Neuronal stem cell (in vitro differentiated cells): ENCODE results near the gene DOCK4.
"Not testable (repeated sequence)": the region's sequence is repeated elsewhere in the genome, so short reads cannot be mapped to it uniquely, and the experiment has no call there.

Experiments
- DNase-seq: peaks from one replicate; pipeline ENCODE4 v3.0.0-alpha.2; 2013; ENCODE audit warnings: low spot score
- H2AFZ ChIP-seq: one replicate; pipeline ENCODE4 v1.6.1; 2013; ENCODE audit warnings: mild to moderate bottlenecking, low read length, inconsistent platforms
- H2AK5ac ChIP-seq: 2 replicates; pipeline ENCODE4 v1.6.1; 2013; ENCODE audit warnings: low read depth, mild to moderate bottlenecking, inconsistent platforms, low read length, moderate library complexity, mixed read lengths
- H2BK120ac ChIP-seq: 2 replicates; pipeline ENCODE4 v1.6.1; 2013; ENCODE audit warnings: low read depth, mild to moderate bottlenecking, inconsistent platforms, low read length, moderate library complexity, mixed read lengths
- H2BK12ac ChIP-seq: one replicate; pipeline ENCODE4 v1.6.1; 2013; ENCODE audit warnings: low read length, inconsistent platforms
- H2BK15ac ChIP-seq: 2 replicates; pipeline ENCODE4 v1.6.1; 2013; ENCODE audit warnings: mild to moderate bottlenecking, low read length, inconsistent platforms, mixed read lengths
- H2BK5ac ChIP-seq: one replicate; pipeline ENCODE4 v1.6.1; 2013; ENCODE audit warnings: inconsistent platforms, mild to moderate bottlenecking, low read length, moderate library complexity
- H3K14ac ChIP-seq: one replicate; pipeline ENCODE4 v1.6.1; 2013; ENCODE audit warnings: low read length, inconsistent platforms
- H3K18ac ChIP-seq: 2 replicates; pipeline ENCODE4 v1.6.1; 2013; ENCODE audit warnings: low read length, inconsistent platforms
- H3K23ac ChIP-seq: 2 replicates; pipeline ENCODE4 v1.6.1; 2013; ENCODE audit warnings: low read depth, mild to moderate bottlenecking, mixed read lengths, low read length, inconsistent platforms; ENCODE audit not compliant: poor library complexity
- H3K27ac ChIP-seq: replicated peaks from 3 replicates; pipeline ENCODE4 v1.5.1; 2013; ENCODE audit warnings: low read length, inconsistent platforms
- H3K27me3 ChIP-seq, 3 experiments: 2 replicates each; pipeline ENCODE4 v1.6.1; 2013; ENCODE audit warnings: low read length in 3 of 3, mild to moderate bottlenecking in 2 of 3, inconsistent platforms in 1 of 3, low read depth in 1 of 3, mixed read lengths in 1 of 3, moderate library complexity in 1 of 3; ENCODE audit not compliant: control insufficient read depth in 3 of 3, insufficient read depth in 3 of 3
- H3K36me3 ChIP-seq, 2 donors: replicated peaks in 1 of 2; 2 replicates each; pipeline ENCODE4 v1.6.1; 2013; ENCODE audit warnings: low read length in 2 of 2; ENCODE audit not compliant: control insufficient read depth in 2 of 2, insufficient read depth in 2 of 2
- H3K4ac ChIP-seq: 2 replicates; pipeline ENCODE4 v1.6.1; 2013; ENCODE audit warnings: inconsistent platforms, mild to moderate bottlenecking, low read length, moderate library complexity
- H3K4me1 ChIP-seq, 2 donors: 1 replicate in 1 of 2; 2 replicates in 1 of 2; pipeline ENCODE4 v1.6.1; 2013; ENCODE audit warnings: low read length in 2 of 2, low read depth in 1 of 2; ENCODE audit not compliant: control insufficient read depth in 2 of 2, insufficient read depth in 1 of 2
- H3K4me2 ChIP-seq: one replicate; pipeline ENCODE4 v1.6.1; 2013; ENCODE audit warnings: mild to moderate bottlenecking, low read length, inconsistent platforms; ENCODE audit not compliant: insufficient read depth, poor library complexity, severe bottlenecking
- H3K4me3 ChIP-seq, 2 donors: 2 replicates each; pipeline ENCODE4 v1.5.1; 2013; ENCODE audit warnings: low read length in 2 of 2, mild to moderate bottlenecking in 2 of 2, inconsistent platforms in 1 of 2, moderate library complexity in 1 of 2
- H3K79me1 ChIP-seq: one replicate; pipeline ENCODE4 v1.6.1; 2013; ENCODE audit warnings: low read depth, mild to moderate bottlenecking, inconsistent platforms, low read length, moderate library complexity
- H3K9ac ChIP-seq: one replicate; pipeline ENCODE4 v1.6.1; 2013; ENCODE audit warnings: mild to moderate bottlenecking, low read depth, low read length, inconsistent platforms; ENCODE audit not compliant: poor library complexity
- H3K9me3 ChIP-seq, 2 donors: replicated peaks in 1 of 2; 2 replicates each; pipeline versions ENCODE3 to v1.6.1; 2013; ENCODE audit warnings: low read length in 2 of 2, mild to moderate bottlenecking in 2 of 2, inconsistent platforms in 1 of 2, low read depth in 1 of 2, mixed read lengths in 1 of 2, moderate library complexity in 1 of 2; ENCODE audit not compliant: control insufficient read depth in 2 of 2, insufficient read depth in 1 of 2
- H4K8ac ChIP-seq: one replicate; pipeline ENCODE4 v1.6.1; 2013; ENCODE audit warnings: low read depth, mild to moderate bottlenecking, inconsistent platforms, low read length, moderate library complexity
- H4K91ac ChIP-seq: one replicate; pipeline ENCODE4 v1.6.1; 2013; ENCODE audit warnings: low read length, low read depth, mild to moderate bottlenecking, inconsistent platforms; ENCODE audit not compliant: poor library complexity
- WGBS, 2 donors: extraction: QIAGEN DNeasy Blood & Tissue Kit; methylation state at CpG; one replicate each; pipeline ENCODE4 v1.1.7; 2013; ENCODE audit warnings: missing lambda C conversion rate in 2 of 2, mixed read lengths in 1 of 2; ENCODE audit not compliant: insufficient read length in 2 of 2, insufficient replicate concordance in 1 of 2; ENCODE audit errors: extremely low coverage in 2 of 2; 5-methylcytosine and 5-hydroxymethylcytosine counted together

The DOCK4 gene

GRCh38 chr7:111914291-111914690, 291.9 kb downstream of the DOCK4 start:
- H4K91ac ChIP-seq: no peak overlapping the region
- peaks cover 0 to 17% of the 10 kb centered on the region in 2 donors for H3K4me1 ChIP-seq
- no peak overlapping the region for H2AFZ ChIP-seq
- no peaks in the 10 kb centered on the region for H3K79me1 ChIP-seq
- H2BK5ac ChIP-seq: no peak overlapping the region
- no peak overlapping the region for H3K27ac ChIP-seq
- H3K9me3 ChIP-seq: no peaks in the 10 kb centered on the region
- no peak for DNase-seq
- H3K4ac ChIP-seq: no peak overlapping the region
- H3K14ac ChIP-seq: no peak overlapping the region
- H3K9ac ChIP-seq: no peak overlapping the region
- H3K23ac ChIP-seq: no peak overlapping the region
- H2AK5ac ChIP-seq: no peak overlapping the region
- H3K27me3 ChIP-seq: no peaks in the 10 kb centered on the region
- no peak overlapping the region for H3K4me2 ChIP-seq
- no peak overlapping the region for H2BK120ac ChIP-seq
- peak overlapping the region; percentile 6 for H4K8ac ChIP-seq
- WGBS, 2 donors: no CpG with 5 or more reads among the region's 3 CpGs
- H3K18ac ChIP-seq: no peak overlapping the region
- no peak overlapping the region for H2BK15ac ChIP-seq
- H2BK12ac ChIP-seq: no peak overlapping the region
- H3K4me3 ChIP-seq: no peak overlapping the region
- peaks cover 0 to 7% of the 10 kb centered on the region in 2 donors for H3K36me3 ChIP-seq

DNA sequence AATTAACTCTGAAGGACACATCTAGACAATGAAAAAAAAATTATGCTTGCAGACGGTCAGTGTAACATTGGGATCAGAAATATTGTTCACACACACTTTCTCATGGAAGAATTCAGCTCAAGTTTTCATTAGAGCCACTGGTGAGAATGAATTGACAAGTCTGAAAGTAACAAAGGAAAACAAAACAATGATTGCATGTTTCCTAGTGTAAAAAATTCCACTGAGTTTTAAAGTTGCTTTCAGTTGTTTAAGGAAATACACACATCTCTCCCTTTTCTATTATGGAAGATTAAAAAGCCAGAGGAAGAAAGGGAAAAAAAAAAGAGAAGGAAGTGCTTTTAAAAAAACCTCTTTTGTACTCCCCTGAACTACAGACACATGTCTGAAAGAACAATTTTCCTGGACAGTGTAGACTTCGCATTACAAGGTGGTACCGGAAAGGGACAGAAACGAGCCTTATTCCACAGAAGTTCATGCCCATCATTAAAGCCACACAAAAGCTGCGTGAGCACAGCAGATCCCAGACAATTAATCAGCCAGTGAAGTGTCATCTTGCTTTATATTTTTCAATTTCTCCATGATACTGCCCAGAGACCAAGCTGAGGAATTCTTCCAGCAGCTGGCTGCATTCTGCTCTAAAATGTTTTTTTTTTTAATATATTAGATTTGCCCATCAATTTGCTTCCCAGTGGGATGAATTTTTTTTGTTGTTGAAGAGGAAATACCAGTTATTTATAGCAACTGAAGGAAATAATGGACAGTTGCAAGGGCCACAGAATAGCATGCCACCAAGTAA, 294.8 kb downstream of the DOCK4 start:
- H4K8ac ChIP-seq: no peak overlapping the region
- H3K4me2 ChIP-seq: no peak overlapping the region
- H2AK5ac ChIP-seq: no peak overlapping the region
- no peak overlapping the region for H3K18ac ChIP-seq
- H3K9ac ChIP-seq: no peak overlapping the region
- peaks cover 0 to 17% of the 10 kb centered on the region in 2 donors for H3K4me1 ChIP-seq
- H3K4ac ChIP-seq: no peak overlapping the region
- H3K36me3 ChIP-seq: peaks cover 0 to 7% of the 10 kb centered on the region in 2 donors
- no CpG with 5 or more reads among the region's 5 CpGs for WGBS, 2 donors
- no peaks in the 10 kb centered on the region for H3K9me3 ChIP-seq
- H2BK5ac ChIP-seq: no peak overlapping the region
- H3K79me1 ChIP-seq: no peaks in the 10 kb centered on the region
- no peak overlapping the region for H2BK12ac ChIP-seq
- H2BK15ac ChIP-seq: no peak overlapping the region
- H3K14ac ChIP-seq: no peak overlapping the region
- no peak overlapping the region for H3K4me3 ChIP-seq
- no peak overlapping the region for H4K91ac ChIP-seq
- DNase-seq: no peak
- no peak overlapping the region for H3K23ac ChIP-seq
- H2AFZ ChIP-seq: no peak overlapping the region
- no peak overlapping the region for H3K27ac ChIP-seq
- H2BK120ac ChIP-seq: no peak overlapping the region
- no peaks in the 10 kb centered on the region for H3K27me3 ChIP-seq

GRCh38 chr7:111910656-111911055, 295.5 kb downstream of the DOCK4 start:
- WGBS, 2 donors: no CpG with 5 or more reads among the region's 5 CpGs
- no peak overlapping the region for H2AK5ac ChIP-seq

GRCh38 chr7:111908673-111909072, 297.5 kb downstream of the DOCK4 start:
- not testable (repeated sequence) for H4K8ac ChIP-seq, H2AFZ ChIP-seq, H3K4me3 ChIP-seq, H3K27me3 ChIP-seq, H3K9ac ChIP-seq, H3K14ac ChIP-seq, H3K79me1 ChIP-seq, H2BK12ac ChIP-seq, H3K9me3 ChIP-seq, H2AK5ac ChIP-seq, H3K23ac ChIP-seq, DNase-seq, H4K91ac ChIP-seq, H2BK15ac ChIP-seq, H2BK5ac ChIP-seq, H2BK120ac ChIP-seq, H3K27ac ChIP-seq, H3K36me3 ChIP-seq, H3K18ac ChIP-seq, H3K4ac ChIP-seq, H3K4me2 ChIP-seq
- peaks cover 2 to 17% of the 10 kb centered on the region in 2 donors for H3K4me1 ChIP-seq
- no CpG with 5 or more reads among the region's 3 CpGs for WGBS, 2 donors

More at GRCh38 chr7:111910656-111911055, 295.5 kb downstream of the DOCK4 start:
- Histone ChIP-seq H3K4ac (no peak overlapping the region), H2AFZ (no peak overlapping the region), H3K4me3 (no peak overlapping the region), H3K79me1 (no peaks in the 10 kb centered on the region), H3K36me3 (peaks cover 0 to 5% of the 10 kb centered on the region in 2 donors), H3K27ac (no peak overlapping the region), H2BK12ac (no peak overlapping the region), H3K27me3 (no peaks in the 10 kb centered on the region), H2BK120ac (no peak overlapping the region), H3K4me1 (peaks cover 0 to 17% of the 10 kb centered on the region in 2 donors), H3K9ac (no peak overlapping the region), H4K8ac (no peak overlapping the region), H2BK5ac (no peak overlapping the region), H4K91ac (no peak overlapping the region), H2BK15ac (no peak overlapping the region), H3K18ac (no peak overlapping the region), H3K23ac (no peak overlapping the region), H3K14ac (no peak overlapping the region), H3K9me3 (no peaks in the 10 kb centered on the region), H3K4me2 (no peak overlapping the region)
- DNase-seq: no peak
